Lower lobe of right lung (tissue), 2 donors: ENCODE results near the gene RPS21. TPM values are rescaled to one million over a fixed set of nuclear protein-coding genes. Genes with fewer than 3 reads are reported as not detected.

Experiments used
- ATAC-seq, 2 donors: fragments of 200-7000 bp; cut with Tn5 transposase; one replicate each; pipeline ENCODE4 v1.9.1; 2020 to 2022; ENCODE audit warnings: mild to moderate bottlenecking in 2 of 2, moderate library complexity in 2 of 2
- DNase-seq: peaks from one replicate; pipeline ENCODE4 v3.0.0-alpha.2; 2020
- H3K27ac ChIP-seq: fragments of 200-600 bp; one replicate; pipeline ENCODE4 v1.8.0; 2022
- H3K27me3 ChIP-seq: fragments of 200-600 bp; one replicate; pipeline ENCODE4 v1.8.0; 2022; ENCODE audit warnings: low read depth
- H3K36me3 ChIP-seq: fragments of 200-600 bp; one replicate; pipeline ENCODE4 v1.8.0; 2022; ENCODE audit warnings: mild to moderate bottlenecking
- H3K4me1 ChIP-seq: fragments of 200-600 bp; one replicate; pipeline ENCODE4 v1.8.0; 2022
- H3K4me3 ChIP-seq: fragments of 200-600 bp; one replicate; pipeline ENCODE4 v1.8.0; 2022; ENCODE audit warnings: mild to moderate bottlenecking
- H3K9me3 ChIP-seq: fragments of 200-600 bp; one replicate; pipeline ENCODE4 v1.8.0; 2022
- CTCF ChIP-seq: fragments of 200-600 bp; IDR thresholded peaks from one replicate; pipeline ENCODE4 v1.8.0; 2022; ENCODE audit warnings: antibody characterized with exemption, mild to moderate bottlenecking
- intact Hi-C: fragments of 100-400 bp; cut with DNase I; formaldehyde crosslinking; loops from one replicate; pipeline ENCODE4 v1.11.0; 2022
- total RNA-seq: library from RNA; stranded (reverse); fragmentation: NEBNext Ultra II Directional; extraction: Animal tissue kit (Norgen Biotek cat#: 25700); gene quantifications from one replicate; pipeline ENCODE4 v1.2.1, GENCODE V29; 2021
- donor health status: DM: no; HTN: yes; CAD: no; lungs with severe emphysema.

RPS21 gene
- total RNA-seq, 1 donor from 2014 or later = 1,104 TPM

- H3K27ac ChIP-seq = peak overlapping the region; percentile 86
- no peaks in the 10 kb centered on the region for H3K9me3 ChIP-seq
- peak overlapping the region; percentile 70 for H3K4me3 ChIP-seq
- peaks cover 11% of the 10 kb centered on the region for H3K27me3 ChIP-seq
- no peak for TF ChIP-seq CTCF
- peaks cover 88% of the 10 kb centered on the region for H3K4me1 ChIP-seq
- ATAC-seq = peak; percentile 18 to 45
- H3K36me3 ChIP-seq = peaks cover 5% of the 10 kb centered on the region
- intact Hi-C loops = no loop called here
- peak; percentile 81 for DNase-seq
Measured at GRCh38 chr20:62364911-62365736, 21.8 kb upstream of the RPS21 start.

GRCh38 chr20:62365814-62366369, 21.0 kb upstream of the RPS21 start:
- Histone ChIP-seq H3K27ac (peak overlapping the region; percentile 86), H3K9me3 (no peaks in the 10 kb centered on the region), H3K27me3 (peaks cover 11% of the 10 kb centered on the region), H3K36me3 (peaks cover 5% of the 10 kb centered on the region), H3K4me3 (peak overlapping the region; percentile 70), H3K4me1 (peaks cover 92% of the 10 kb centered on the region)
- intact Hi-C loops = no loop called here
- no peak for TF ChIP-seq CTCF
- peak; percentile 31 to 46 for ATAC-seq
- peak; percentile 58 for DNase-seq

DNA sequence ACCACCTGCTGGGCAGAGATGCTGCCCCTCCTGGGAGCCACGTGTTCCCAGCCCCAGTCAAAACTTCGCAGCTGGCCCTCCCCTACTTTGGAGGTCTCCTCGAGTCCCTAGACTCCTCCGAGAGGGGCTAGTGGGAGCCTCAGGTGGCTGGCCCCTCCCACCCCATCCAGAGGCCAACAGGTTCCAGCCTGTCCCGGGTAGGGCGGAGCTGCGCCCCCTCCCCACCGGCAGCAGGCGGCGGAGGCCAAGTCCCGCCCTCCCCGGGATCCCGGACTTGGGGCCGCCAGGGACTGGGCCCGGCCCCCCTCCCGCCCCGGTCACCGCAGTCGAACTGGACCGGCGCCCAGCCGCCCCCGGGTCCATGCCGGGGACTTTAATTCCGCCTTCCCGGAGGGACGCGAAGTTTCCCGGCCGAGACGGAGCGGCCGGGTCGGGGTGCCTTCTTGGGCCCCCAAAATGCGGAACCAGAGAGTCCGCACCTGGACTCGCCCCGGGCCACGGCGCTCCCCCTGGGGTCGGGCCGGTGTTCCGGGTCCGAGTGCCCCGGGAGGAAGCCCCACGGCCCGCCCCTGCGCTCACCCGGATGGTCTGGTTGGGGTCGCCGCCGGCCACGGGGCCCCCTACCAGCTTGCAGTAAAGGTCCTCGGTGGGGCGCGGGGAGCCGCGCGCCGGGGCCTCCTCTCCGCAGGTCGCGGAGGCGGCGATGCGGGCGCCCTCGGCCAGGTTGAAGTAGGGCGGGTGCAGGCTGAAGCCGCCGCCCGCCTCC, 20.4 kb upstream of the RPS21 start:
- peak overlapping the region; percentile 70 for H3K4me3 ChIP-seq
- no peak for TF ChIP-seq CTCF
- peaks cover 5% of the 10 kb centered on the region for H3K36me3 ChIP-seq
- DNase-seq (peak; percentile 76), ATAC-seq (peak; percentile 22 to 28)
- peaks cover 11% of the 10 kb centered on the region for H3K27me3 ChIP-seq
- peak overlapping the region; percentile 86 for H3K27ac ChIP-seq
- intact Hi-C loops = no loop called here
- H3K9me3 ChIP-seq = no peaks in the 10 kb centered on the region
- H3K4me1 ChIP-seq = peaks cover 91% of the 10 kb centered on the region

GRCh38 chr20:62367136-62367632, 19.7 kb upstream of the RPS21 start, which contains the start of gene LAMA5:
TSS of gene LAMA5 (minus strand) at chr20:62367312. CDS start at chr20:62367245, 67 bp downstream.
- DNase-seq (peak; percentile 73), ATAC-seq (peak; percentile 48 to 55)
- Histone ChIP-seq H3K27me3 (peaks cover 11% of the 10 kb centered on the region), H3K36me3 (peaks cover 2% of the 10 kb centered on the region), H3K9me3 (no peaks in the 10 kb centered on the region), H3K4me1 (peaks cover 84% of the 10 kb centered on the region), H3K27ac (peak within 1 kb of the TSS; percentile 86), H3K4me3 (peak within 1 kb of the TSS; percentile 70)
- no peak for TF ChIP-seq CTCF
- intact Hi-C loops = no loop called here
